OCI-LY1 (cell line): ENCODE measurements around the gene COL6A2.
"Not testable (repeated sequence)": the region's sequence is repeated elsewhere in the genome, so short reads cannot be mapped to it uniquely, and the experiment has no call there.

ENCODE experiments used
- H2AFZ ChIP-seq: fragments of 200-600 bp; sonication (generic), shearing (Covaris generic); 2 replicates; pipeline ENCODE4 v1.6.0; 2014; ENCODE audit warnings: antibody characterized with exemption, mild to moderate bottlenecking, low read length
- H3F3A ChIP-seq: fragments of 200-600 bp; sonication (generic), shearing (Covaris generic); 2 replicates; pipeline ENCODE4 v1.6.0; 2014; ENCODE audit warnings: mild to moderate bottlenecking, antibody characterized with exemption, low read length, moderate library complexity; ENCODE audit not compliant: insufficient read depth
- H3K27ac ChIP-seq: fragments of 200-600 bp; sonication (generic); 2 replicates; pipeline ENCODE4 v1.5.1; 2014; ENCODE audit warnings: low read length, mixed run types, mild to moderate bottlenecking, low read depth; ENCODE audit not compliant: poor library complexity, severe bottlenecking
- H3K27me3 ChIP-seq: fragments of 200-600 bp; sonication (generic); 2 replicates; pipeline ENCODE4 v1.6.0; 2014; ENCODE audit warnings: antibody characterized with exemption, mild to moderate bottlenecking, low read length, moderate library complexity; ENCODE audit not compliant: insufficient read depth
- H3K36me3 ChIP-seq: fragments of 200-600 bp; sonication (generic); 2 replicates; pipeline ENCODE4 v1.6.1; 2014; ENCODE audit warnings: mild to moderate bottlenecking, antibody characterized with exemption, low read length, moderate library complexity, mixed read lengths; ENCODE audit not compliant: insufficient read depth
- H3K4me1 ChIP-seq: fragments of 200-600 bp; sonication (generic); 2 replicates; pipeline ENCODE4 v1.5.1; 2014; ENCODE audit warnings: mild to moderate bottlenecking, low read length, moderate library complexity; ENCODE audit not compliant: insufficient read depth, severe bottlenecking
- H3K4me2 ChIP-seq: fragments of 200-600 bp; sonication (generic), shearing (Covaris generic); 2 replicates; pipeline ENCODE4 v1.6.1; 2014; ENCODE audit warnings: low read length
- H3K4me3 ChIP-seq: fragments of 200-600 bp; sonication (generic); 2 replicates; pipeline ENCODE4 v1.5.1; 2014; ENCODE audit warnings: low read length, low read depth, mild to moderate bottlenecking, mixed read lengths; ENCODE audit not compliant: poor library complexity, severe bottlenecking
- H3K79me2 ChIP-seq: fragments of 200-600 bp; shearing (Covaris generic); 2 replicates; pipeline ENCODE4 v1.6.1; 2016; ENCODE audit warnings: mixed run types, low read length, mixed read lengths; ENCODE audit not compliant: insufficient read depth
- H3K9ac ChIP-seq: fragments of 200-600 bp; sonication (generic), shearing (Covaris generic); 2 replicates; pipeline ENCODE4 v1.6.1; 2014; ENCODE audit warnings: mild to moderate bottlenecking, low read length, mixed read lengths
- H3K9me2 ChIP-seq: fragments of 200-600 bp; sonication (generic), shearing (Covaris generic); 2 replicates; pipeline ENCODE4 v1.6.1; 2014; ENCODE audit warnings: low read depth, mild to moderate bottlenecking, low read length, mixed read lengths
- H3K9me3 ChIP-seq: fragments of 200-600 bp; shearing (Covaris generic); 2 replicates; pipeline ENCODE4 v1.6.1; 2014; ENCODE audit warnings: low read length, mixed read lengths
- H4K20me1 ChIP-seq: fragments of 200-600 bp; sonication (generic), shearing (Covaris generic); 2 replicates; pipeline ENCODE4 v1.6.0; 2016; ENCODE audit warnings: mild to moderate bottlenecking, low read length; ENCODE audit not compliant: insufficient read depth
- CTCF ChIP-seq: fragments of 200-600 bp; sonication (generic), shearing (Covaris generic); IDR thresholded peaks from 2 replicates; pipeline ENCODE4 v1.5.1; 2017; ENCODE audit warnings: mild to moderate bottlenecking, antibody characterized with exemption, low read length, moderate library complexity, mixed read lengths
- EZH2 ChIP-seq: fragments of 200-600 bp; sonication (generic), shearing (Covaris generic); IDR thresholded peaks from 2 replicates; pipeline ENCODE4 v1.8.0; 2017; ENCODE audit warnings: borderline replicate concordance, mixed run types, mild to moderate bottlenecking, antibody characterized with exemption, low read length, moderate library complexity, mixed read lengths

Gene COL6A2

GRCh38 chr21:46139686-46140085 lies 41.8 kb downstream of the COL6A2 start:
- Histone ChIP-seq H2AFZ (no peak overlapping the region), H3K27ac (no peak overlapping the region), H3K36me3 (no peaks in the 10 kb centered on the region), H3K4me3 (no peak overlapping the region), H3K79me2 (no peaks in the 10 kb centered on the region), H3F3A (no peaks in the 10 kb centered on the region), H4K20me1 (no peaks in the 10 kb centered on the region), H3K9me3 (no peaks in the 10 kb centered on the region), H3K4me1 (peaks cover 6% of the 10 kb centered on the region), H3K27me3 (0 out of 2 replicates have a peak, but pooled peaks cover 4% of the 10 kb centered on the region), H3K9me2 (no peaks in the 10 kb centered on the region), H3K9ac (no peak overlapping the region), H3K4me2 (no peak overlapping the region)
- no peak for TF ChIP-seq CTCF
- no peak for TF ChIP-seq EZH2

- H3K4me2 ChIP-seq, H3K4me3 ChIP-seq: not testable (repeated sequence)
Measured at GRCh38 chr21:46140352-46141003, 42.6 kb downstream of the COL6A2 start.

GRCh38 chr21:46141767-46142581 lies 44.1 kb downstream of the COL6A2 start:
- H2AFZ ChIP-seq: no peak overlapping the region
- no peaks in the 10 kb centered on the region for H3K9me2 ChIP-seq
- H3K9ac ChIP-seq: no peak overlapping the region
- H3K4me2 ChIP-seq: no peak overlapping the region
- no peak overlapping the region for H3K27ac ChIP-seq
- H3K9me3 ChIP-seq: no peaks in the 10 kb centered on the region
- H4K20me1 ChIP-seq: no peaks in the 10 kb centered on the region
- no peak for TF ChIP-seq EZH2
- TF ChIP-seq CTCF: no peak
- H3F3A ChIP-seq: no peaks in the 10 kb centered on the region
- no peaks in the 10 kb centered on the region for H3K36me3 ChIP-seq
- H3K4me3 ChIP-seq: no peak overlapping the region
- H3K4me1 ChIP-seq: peaks cover 6% of the 10 kb centered on the region
- H3K79me2 ChIP-seq: no peaks in the 10 kb centered on the region
- 0 out of 2 replicates have a peak, but pooled peaks cover 4% of the 10 kb centered on the region for H3K27me3 ChIP-seq

More at GRCh38 chr21:46140352-46141003, 42.6 kb downstream of the COL6A2 start:
- H3K9ac ChIP-seq, H3K9me3 ChIP-seq, H4K20me1 ChIP-seq, H3K4me1 ChIP-seq, H3K36me3 ChIP-seq, H3K27me3 ChIP-seq, H2AFZ ChIP-seq, H3K27ac ChIP-seq, H3K9me2 ChIP-seq, H3K79me2 ChIP-seq, H3F3A ChIP-seq: not testable (repeated sequence)
